ENCODE data around the gene BHLHE40.

DNA sequence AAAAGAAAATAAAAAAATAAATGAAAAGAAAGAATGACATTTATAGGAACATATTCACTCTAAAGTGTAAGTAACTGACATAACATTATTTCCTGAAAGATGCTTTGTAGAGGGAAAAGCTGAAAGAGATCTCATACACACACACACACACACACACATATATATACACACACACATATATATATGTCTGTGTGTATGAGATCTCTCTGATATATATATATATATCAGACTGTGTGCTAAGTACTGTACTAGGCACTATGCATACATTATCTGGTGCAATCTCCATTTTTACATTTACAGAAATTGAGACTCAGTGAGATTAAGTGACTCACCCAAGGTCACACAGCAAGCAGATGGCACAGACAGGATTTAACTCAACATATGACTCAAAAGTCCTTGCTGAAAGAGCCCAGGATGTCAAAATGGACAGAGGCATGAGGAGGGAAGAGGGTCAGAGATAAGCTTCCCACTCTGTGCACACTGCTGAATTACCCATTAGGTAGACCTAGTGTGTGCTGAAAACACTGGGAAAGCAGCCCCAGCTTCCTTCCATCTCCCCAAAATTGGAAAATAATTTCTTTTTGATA lies 15.0 kb downstream of the BHLHE40 start:
- TF ChIP-seq, protein P1, sequence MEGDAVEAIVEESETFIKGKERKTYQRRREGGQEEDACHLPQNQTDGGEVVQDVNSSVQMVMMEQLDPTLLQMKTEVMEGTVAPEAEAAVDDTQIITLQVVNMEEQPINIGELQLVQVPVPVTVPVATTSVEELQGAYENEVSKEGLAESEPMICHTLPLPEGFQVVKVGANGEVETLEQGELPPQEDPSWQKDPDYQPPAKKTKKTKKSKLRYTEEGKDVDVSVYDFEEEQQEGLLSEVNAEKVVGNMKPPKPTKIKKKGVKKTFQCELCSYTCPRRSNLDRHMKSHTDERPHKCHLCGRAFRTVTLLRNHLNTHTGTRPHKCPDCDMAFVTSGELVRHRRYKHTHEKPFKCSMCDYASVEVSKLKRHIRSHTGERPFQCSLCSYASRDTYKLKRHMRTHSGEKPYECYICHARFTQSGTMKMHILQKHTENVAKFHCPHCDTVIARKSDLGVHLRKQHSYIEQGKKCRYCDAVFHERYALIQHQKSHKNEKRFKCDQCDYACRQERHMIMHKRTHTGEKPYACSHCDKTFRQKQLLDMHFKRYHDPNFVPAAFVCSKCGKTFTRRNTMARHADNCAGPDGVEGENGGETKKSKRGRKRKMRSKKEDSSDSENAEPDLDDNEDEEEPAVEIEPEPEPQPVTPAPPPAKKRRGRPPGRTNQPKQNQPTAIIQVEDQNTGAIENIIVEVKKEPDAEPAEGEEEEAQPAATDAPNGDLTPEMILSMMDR (IDR thresholded peaks at IDR 0.05; ENCODE audit: borderline replicate concordance, extremely low read depth, low read length, poor library complexity, severe bottlenecking), result no peak
- TF ChIP-seq EZH2 (IDR thresholded peaks at IDR 0.05; ENCODE audit: borderline replicate concordance, low read depth, low read length, severe bottlenecking), result no peak

All from DND-41 (cell line).